Cardiac muscle cell (in vitro differentiated cells and primary cell): Measurements from ENCODE around the gene TAF1B. TPM values are rescaled to one million over a fixed set of nuclear protein-coding genes. Genes with fewer than 3 reads are reported as not detected.
"Not testable (repeated sequence)": the region's sequence is repeated elsewhere in the genome, so short reads cannot be mapped to it uniquely, and the experiment has no call there.

Experiments
- DNase-seq, 2 donors: peaks; one replicate each; pipeline versions ENCODE4 v3.0.0 to v3.0.0-alpha.2; 2010 to 2017; ENCODE audit warnings: low read depth in 1 of 2, low spot score in 1 of 2
- H3K27ac ChIP-seq: fragments of 200-600 bp; sonication (generic); 2 replicates; pipeline ENCODE4 v1.5.1; 2016
- H3K27me3 ChIP-seq: fragments of 200-600 bp; sonication (generic); 2 replicates; pipeline ENCODE4 v1.6.0; 2016; ENCODE audit warnings: control low read depth
- H3K36me3 ChIP-seq: fragments of 200-600 bp; sonication (generic); 2 replicates; pipeline ENCODE4 v1.5.1; 2016; ENCODE audit warnings: control low read depth
- H3K4me1 ChIP-seq: fragments of 200-600 bp; sonication (generic); 2 replicates; pipeline ENCODE4 v1.8.1; 2017; ENCODE audit warnings: low read depth, mild to moderate bottlenecking, mixed run types
- H3K4me3 ChIP-seq: fragments of 200-600 bp; sonication (generic); 2 replicates; pipeline ENCODE4 v1.5.1; 2016; ENCODE audit warnings: mild to moderate bottlenecking
- H3K9me3 ChIP-seq: fragments of 200-600 bp; sonication (generic); 2 replicates; pipeline ENCODE4 v1.5.1; 2017; ENCODE audit warnings: low read depth, mild to moderate bottlenecking, control low read depth
- polyA plus RNA-seq: library from polyadenylated mRNA; unstranded; fragments of >200 nt; fragmentation: Nextera tagmentation; extraction: Ambion mirVana; gene quantifications from 2 replicates; pipeline ENCODE4 v1.2.1, GENCODE V29; 2016
- total RNA-seq: library from RNA; depleted of rRNA; stranded (reverse); fragments of >200 nt; gene quantifications from 2 replicates; pipeline ENCODE4 v1.2.3, GENCODE V29; 2016
- TF ChIP-seq, protein P1 (sequence below): IDR thresholded peaks from 2 replicates; pipeline ENCODE4 v1.5.1; 2012; ENCODE audit warnings: low read depth, mild to moderate bottlenecking, low read length

The TAF1B gene
- total and polyA plus RNA-seq, 2 experiments from 2014 or later: 11.2 to 14.2 TPM

GRCh38 chr2:9919512-9919911 is 76.2 kb downstream of the TAF1B start:
- Histone ChIP-seq H3K27me3 (no peaks in the 10 kb centered on the region), H3K4me1 (no peaks in the 10 kb centered on the region), H3K9me3 (no peaks in the 10 kb centered on the region), H3K36me3 (peaks cover 19% of the 10 kb centered on the region), H3K27ac (no peak overlapping the region), H3K4me3 (no peak overlapping the region)
- TF ChIP-seq, protein P1, sequence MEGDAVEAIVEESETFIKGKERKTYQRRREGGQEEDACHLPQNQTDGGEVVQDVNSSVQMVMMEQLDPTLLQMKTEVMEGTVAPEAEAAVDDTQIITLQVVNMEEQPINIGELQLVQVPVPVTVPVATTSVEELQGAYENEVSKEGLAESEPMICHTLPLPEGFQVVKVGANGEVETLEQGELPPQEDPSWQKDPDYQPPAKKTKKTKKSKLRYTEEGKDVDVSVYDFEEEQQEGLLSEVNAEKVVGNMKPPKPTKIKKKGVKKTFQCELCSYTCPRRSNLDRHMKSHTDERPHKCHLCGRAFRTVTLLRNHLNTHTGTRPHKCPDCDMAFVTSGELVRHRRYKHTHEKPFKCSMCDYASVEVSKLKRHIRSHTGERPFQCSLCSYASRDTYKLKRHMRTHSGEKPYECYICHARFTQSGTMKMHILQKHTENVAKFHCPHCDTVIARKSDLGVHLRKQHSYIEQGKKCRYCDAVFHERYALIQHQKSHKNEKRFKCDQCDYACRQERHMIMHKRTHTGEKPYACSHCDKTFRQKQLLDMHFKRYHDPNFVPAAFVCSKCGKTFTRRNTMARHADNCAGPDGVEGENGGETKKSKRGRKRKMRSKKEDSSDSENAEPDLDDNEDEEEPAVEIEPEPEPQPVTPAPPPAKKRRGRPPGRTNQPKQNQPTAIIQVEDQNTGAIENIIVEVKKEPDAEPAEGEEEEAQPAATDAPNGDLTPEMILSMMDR: no peak
- DNase-seq: no peak

DNA sequence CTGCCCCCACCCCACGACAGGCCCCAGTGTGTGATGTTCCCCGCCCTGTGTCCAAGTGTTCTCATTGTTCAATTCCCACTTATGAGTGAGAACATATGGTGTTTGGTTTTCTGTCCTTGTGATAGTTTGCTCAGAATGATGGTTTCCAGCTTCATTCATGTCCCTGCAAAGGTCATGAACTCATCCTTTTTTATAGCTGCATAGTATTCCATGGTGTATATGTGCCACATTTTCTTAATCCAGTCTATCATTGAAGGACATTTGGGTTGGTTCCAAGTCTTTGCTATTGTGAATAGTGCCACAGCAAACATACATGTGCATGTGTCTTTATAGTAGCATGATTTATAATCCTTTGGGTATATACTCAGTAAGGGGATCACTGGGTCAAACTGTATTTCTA is 83.7 kb downstream of the TAF1B start:
- H3K36me3 ChIP-seq, H3K4me3 ChIP-seq, H3K9me3 ChIP-seq, H3K4me1 ChIP-seq, H3K27ac ChIP-seq, DNase-seq, H3K27me3 ChIP-seq: not testable (repeated sequence)

DNA sequence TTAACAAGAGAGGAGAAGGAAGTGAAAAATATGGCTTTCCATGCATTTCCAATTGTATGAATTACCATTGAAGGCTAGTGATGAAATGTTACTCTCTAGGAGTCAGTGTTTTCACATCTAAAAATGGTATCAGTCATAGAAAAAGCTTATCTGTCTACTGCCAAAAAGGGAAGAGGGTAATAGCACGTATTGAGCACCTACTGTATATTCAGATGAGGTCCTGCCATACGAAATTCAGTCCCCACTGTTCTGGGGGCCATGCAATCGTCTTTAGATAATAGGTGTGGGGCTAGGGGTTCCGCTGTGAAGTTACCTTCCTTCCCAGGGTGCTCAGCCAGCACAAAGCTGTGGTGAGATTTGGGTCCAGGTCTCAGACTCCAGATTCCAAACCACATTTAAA is 94.0 kb downstream of the TAF1B start:
- TF ChIP-seq, protein P1: no peak
- no peak for DNase-seq
- H3K27ac ChIP-seq: no peak overlapping the region
- H3K4me3 ChIP-seq: no peak overlapping the region
- no peaks in the 10 kb centered on the region for H3K27me3 ChIP-seq
- H3K9me3 ChIP-seq: no peaks in the 10 kb centered on the region
- peaks cover 7% of the 10 kb centered on the region for H3K36me3 ChIP-seq
- peaks cover 5% of the 10 kb centered on the region for H3K4me1 ChIP-seq

DNA sequence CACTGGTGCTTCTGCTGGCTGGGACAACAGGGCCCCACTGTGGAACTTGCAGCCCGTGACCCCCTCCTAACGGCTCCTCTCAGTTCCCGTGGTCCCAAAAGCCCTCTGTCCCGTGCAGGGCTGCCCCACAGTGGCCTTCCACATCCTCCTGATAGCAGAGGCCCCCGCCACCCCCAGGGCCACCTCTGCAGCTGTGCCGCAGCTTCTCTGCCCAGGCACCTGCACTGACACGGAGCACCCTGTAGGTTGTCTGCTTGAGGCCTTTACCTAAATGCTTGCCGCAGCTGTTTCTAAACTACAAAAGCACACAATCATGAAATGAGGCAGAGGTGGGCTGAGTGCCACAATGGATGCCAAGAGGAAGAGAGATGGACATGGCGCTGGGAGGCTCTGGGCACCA is 94.7 kb downstream of the TAF1B start:
- peaks cover 5% of the 10 kb centered on the region for H3K4me1 ChIP-seq
- no peak overlapping the region for H3K27ac ChIP-seq
- no peak overlapping the region for H3K4me3 ChIP-seq
- DNase-seq: no peak
- TF ChIP-seq, protein P1: no peak
- no peaks in the 10 kb centered on the region for H3K9me3 ChIP-seq
- peaks cover 7% of the 10 kb centered on the region for H3K36me3 ChIP-seq
- no peaks in the 10 kb centered on the region for H3K27me3 ChIP-seq

- Histone ChIP-seq H3K4me3 (no peak overlapping the region), H3K27ac (no peak overlapping the region), H3K36me3 (no peaks in the 10 kb centered on the region), H3K27me3 (peaks cover 5% of the 10 kb centered on the region), H3K9me3 (no peaks in the 10 kb centered on the region), H3K4me1 (peaks cover 5% of the 10 kb centered on the region)
- DNase-seq: no peak
- TF ChIP-seq, protein P1: no peak
Observed at GRCh38 chr2:9939587-9940485, 96.6 kb downstream of the TAF1B start.
